HepG2 (cell line): ENCODE data around the gene THADA. TPM values are rescaled to one million over a fixed set of nuclear protein-coding genes. Genes with fewer than 3 reads are reported as not detected.
A peak's percentile ranks its signal among the peaks of the same experiment; 100 is the strongest.

Source experiments
- ATAD3A ChIP-seq: sonication (generic); formaldehyde crosslinking; IDR thresholded peaks from 2 replicates; pipeline ENCODE4 v1.4.0; 2020; ENCODE audit warnings: missing genetic modification reagents
- BHLHE40 ChIP-seq: IDR thresholded peaks from 2 replicates; pipeline ENCODE4 v1.6.1; 2011; ENCODE audit warnings: low read length, improper control_type of control experiment
- DR1 ChIP-seq: sonication (generic); formaldehyde crosslinking; IDR thresholded peaks from 2 replicates; pipeline ENCODE4 v1.8.0; 2021; ENCODE audit warnings: mild to moderate bottlenecking, missing genetic modification reagents, inconsistent platforms
- ETV6 ChIP-seq: sonication (generic); formaldehyde crosslinking; conservative IDR thresholded peaks from 2 replicates; pipeline ENCODE4 v1.4.0; 2020; ENCODE audit warnings: missing genetic modification reagents
- FOXA1 ChIP-seq, 2 experiments: fragments of 450-650 bp in 1 of 2; sonication (generic) in 1 of 2; formaldehyde crosslinking in 1 of 2; IDR thresholded peaks; 2 replicates each; pipeline versions ENCODE4 v1.4.0 to v1.6.1; 2016 to 2020; ENCODE audit warnings: missing genetic modification reagents in 1 of 2
- FOXC1 ChIP-seq: sonication (generic); formaldehyde crosslinking; IDR thresholded peaks from 2 replicates; pipeline ENCODE4 v1.8.0; 2022; ENCODE audit warnings: mild to moderate bottlenecking, missing genetic modification reagents, borderline replicate concordance
- GMEB2 ChIP-seq: IDR thresholded peaks from 2 replicates; pipeline ENCODE4 v1.6.1; 2016; ENCODE audit warnings: missing biosample characterization, missing genetic modification reagents, low read depth
- NBN ChIP-seq: fragments of 450-650 bp; conservative IDR thresholded peaks from 2 replicates; pipeline ENCODE4 v1.6.1; 2017
- NCOA1 ChIP-seq: sonication (generic); formaldehyde crosslinking; IDR thresholded peaks from 2 replicates; pipeline ENCODE4 v1.9.0; 2021; ENCODE audit warnings: missing genetic modification reagents
- PATZ1 ChIP-seq: sonication (generic); formaldehyde crosslinking; IDR thresholded peaks from 2 replicates; pipeline ENCODE4 v1.4.0; 2020; ENCODE audit warnings: missing genetic modification reagents
- PAX8 ChIP-seq: sonication (generic); formaldehyde crosslinking; IDR thresholded peaks from 2 replicates; pipeline ENCODE4 v1.8.0; 2022; ENCODE audit warnings: mild to moderate bottlenecking, missing genetic modification reagents, borderline replicate concordance
- PHF20 ChIP-seq: sonication (generic); formaldehyde crosslinking; IDR thresholded peaks from 2 replicates; pipeline ENCODE4 v1.5.0; 2020; ENCODE audit warnings: mild to moderate bottlenecking, missing genetic modification reagents
- PHF8 ChIP-seq: sonication (generic); formaldehyde crosslinking; IDR thresholded peaks from 2 replicates; pipeline ENCODE4 v1.5.0; 2020; ENCODE audit warnings: missing genetic modification reagents
- RBM22 ChIP-seq: fragments of 200-400 bp; formaldehyde crosslinking; optimal IDR thresholded peaks from 2 replicates; pipeline ENCODE3; 2017; ENCODE audit warnings: mild to moderate bottlenecking, low read length, moderate library complexity
- RFX3 ChIP-seq: IDR thresholded peaks from 2 replicates; pipeline ENCODE4 v1.6.1; 2016; ENCODE audit warnings: missing biosample characterization, missing genetic modification reagents
- TEAD2 ChIP-seq: sonication (generic); formaldehyde crosslinking; IDR thresholded peaks from 2 replicates; pipeline ENCODE4 v1.9.0; 2021; ENCODE audit warnings: missing genetic modification reagents
- THYN1 ChIP-seq: sonication (generic); formaldehyde crosslinking; IDR thresholded peaks from 2 replicates; pipeline ENCODE4 v1.8.1; 2023; ENCODE audit warnings: low read depth, mild to moderate bottlenecking, moderate library complexity, missing genetic modification reagents, borderline replicate concordance
- ZBTB2 ChIP-seq: sonication (generic); formaldehyde crosslinking; IDR thresholded peaks from 2 replicates; pipeline ENCODE4 v1.8.0; 2022; ENCODE audit warnings: low read depth, missing genetic modification reagents
- ZBTB37 ChIP-seq: sonication (generic); formaldehyde crosslinking; IDR thresholded peaks from 2 replicates; pipeline ENCODE4 v1.4.0; 2020; ENCODE audit warnings: mild to moderate bottlenecking, missing genetic modification reagents
- ZKSCAN1 ChIP-seq: fragments of 150-350 bp; IDR thresholded peaks from 2 replicates; pipeline ENCODE4 v1.6.1; 2014; ENCODE audit warnings: low read length
- ZNF501 ChIP-seq: sonication (generic); formaldehyde crosslinking; IDR thresholded peaks from 2 replicates; pipeline ENCODE4 v1.5.1; 2020; ENCODE audit warnings: mild to moderate bottlenecking, moderate library complexity, missing genetic modification reagents
- ZNF644 ChIP-seq: IDR thresholded peaks from 2 replicates; pipeline ENCODE4 v1.6.1; 2016; ENCODE audit warnings: low read depth
- ZNF724P ChIP-seq: sonication (generic); formaldehyde crosslinking; IDR thresholded peaks from 2 replicates; pipeline ENCODE4 v1.8.0; 2022; ENCODE audit warnings: missing genetic modification reagents, borderline replicate concordance
- ZNF841 ChIP-seq: sonication (generic); formaldehyde crosslinking; IDR thresholded peaks from 2 replicates; pipeline ENCODE4 v1.8.1; 2023; ENCODE audit warnings: missing genetic modification reagents, borderline replicate concordance
- polyA plus RNA-seq, 8 experiments: library from polyadenylated mRNA; depleted of rRNA in 3 of 8; stranded (reverse) in 7 of 8; unstranded in 1 of 8; fragments of >200 nt; fragmentation: Illumina TruSeq in 4 of 8; extraction: Trizol in 4 of 8; gene quantifications; 2 replicates each; pipeline versions ENCODE4 v1.2.1 to v1.2.3, GENCODE V29; 2011 to 2016; ENCODE audit warnings: low read depth in 4 of 8, missing spikeins in 1 of 8, mixed read lengths in 1 of 8; ENCODE audit not compliant: insufficient read depth in 1 of 8
- total RNA-seq, 5 experiments: library from RNA; depleted of rRNA; stranded (reverse); fragments of >200 nt; fragmentation: Illumina TruSeq; extraction: Trizol; gene quantifications; 2 replicates each; pipeline ENCODE4 v1.2.3, GENCODE V29; 2016; ENCODE audit warnings: low read depth in 1 of 5

The THADA gene
- total and polyA plus RNA-seq, 2 of the 13 experiments (the other 11 are each of a cell fraction or from before 2014, with no cell fraction given), result 12.7 to 21.7 TPM

- no peak; the same call in 1 of the 2 replicates for TF ChIP-seq TEAD2 (CRISPR knock-in tag)
- TF ChIP-seq ZBTB2 (CRISPR knock-in tag), result peak; percentile 85
- TF ChIP-seq NCOA1, result peak; percentile 97
- peak; percentile 75; the same call in 1 of the 2 replicates for TF ChIP-seq FOXC1 (CRISPR knock-in tag)
- 0 out of 2 replicates have a peak, but pooled peaks have one; percentile 17 for TF ChIP-seq ZNF644
- no peak for TF ChIP-seq FOXA1 (IDR thresholded peaks at IDR 0.05)
- TF ChIP-seq FOXA1 (CRISPR knock-in tag; IDR thresholded peaks at IDR 0.05), result peak; percentile 99
- no peak for TF ChIP-seq ZKSCAN1
- TF ChIP-seq ZBTB37 (CRISPR knock-in tag), result no peak
- TF ChIP-seq PHF20 (CRISPR knock-in tag), result no peak; the same call in none of the 2 replicates
- TF ChIP-seq RBM22, result no peak
- peak; percentile 82 for TF ChIP-seq ZNF841
- no peak; the same call in none of the 2 replicates for TF ChIP-seq BHLHE40
- TF ChIP-seq NBN, result no peak
- TF ChIP-seq ZNF724P (CRISPR knock-in tag), result peak; percentile 88; the same call in 1 of the 2 replicates
- no peak for TF ChIP-seq RFX3
- TF ChIP-seq PHF8 (CRISPR knock-in tag), result peak; percentile 66
- TF ChIP-seq GMEB2 (CRISPR knock-in tag), result no peak
- peak; percentile 30; the same call in 1 of the 2 replicates for TF ChIP-seq DR1 (CRISPR knock-in tag)
- TF ChIP-seq ETV6, result 0 out of 2 replicates have a peak, but pooled peaks have one; percentile 26
- no peak for TF ChIP-seq ATAD3A (CRISPR knock-in tag)
- TF ChIP-seq PATZ1 (CRISPR knock-in tag), result peak; percentile 90
- peak; percentile 89; the same call in 1 of the 2 replicates for TF ChIP-seq ZNF501 (CRISPR knock-in tag)
- TF ChIP-seq THYN1 (CRISPR knock-in tag), result 0 out of 2 replicates have a peak, but pooled peaks have one; percentile 75
- peak; percentile 76 for TF ChIP-seq PAX8 (CRISPR knock-in tag)
Observed at GRCh38 chr2:43226955-43227829, 368.6 kb downstream of the THADA start (continued).
